HG03565 (cell line): Measurements from ENCODE around the gene KIF12.
"Not testable (repeated sequence)": the region's sequence is repeated elsewhere in the genome, so short reads cannot be mapped to it uniquely, and the experiment has no call there.

Source experiments
- ATAC-seq: cut with Tn5 transposase; IDR thresholded peaks from one replicate; pipeline ENCODE4 v1.9.1; 2021; ENCODE audit warnings: mild to moderate bottlenecking, moderate library complexity; ENCODE audit not compliant: unreplicated experiment

The KIF12 gene

GRCh38 chr9:114098936-114099668, at the start of gene KIF12:
KIF12 (minus strand) TSS chr9:114099292; CDS start chr9:114099276, 16 bp downstream.
- no peak for ATAC-seq

DNA sequence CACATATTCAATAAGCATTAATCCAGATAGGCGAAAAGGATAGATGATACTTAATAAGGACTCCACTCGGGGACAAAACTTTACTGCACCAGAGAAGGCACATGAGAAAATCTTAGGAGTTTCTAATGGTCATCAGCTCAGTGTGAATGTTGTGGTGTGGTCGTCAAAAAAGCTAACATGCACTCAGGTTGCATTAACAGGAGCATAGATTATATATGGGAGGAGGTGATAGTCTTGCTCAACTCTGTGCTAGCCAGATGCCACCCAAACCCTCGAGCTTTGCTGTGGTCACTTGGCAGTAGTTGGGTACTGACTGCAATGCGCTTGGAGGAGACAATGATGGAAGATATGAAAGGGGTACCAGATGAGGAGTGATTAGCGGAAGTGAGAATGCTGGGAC, 47.6 kb upstream of the KIF12 start:
- no peak for ATAC-seq

GRCh38 chr9:114143234-114143633, 44.1 kb upstream of the KIF12 start:
- ATAC-seq, result no peak

DNA sequence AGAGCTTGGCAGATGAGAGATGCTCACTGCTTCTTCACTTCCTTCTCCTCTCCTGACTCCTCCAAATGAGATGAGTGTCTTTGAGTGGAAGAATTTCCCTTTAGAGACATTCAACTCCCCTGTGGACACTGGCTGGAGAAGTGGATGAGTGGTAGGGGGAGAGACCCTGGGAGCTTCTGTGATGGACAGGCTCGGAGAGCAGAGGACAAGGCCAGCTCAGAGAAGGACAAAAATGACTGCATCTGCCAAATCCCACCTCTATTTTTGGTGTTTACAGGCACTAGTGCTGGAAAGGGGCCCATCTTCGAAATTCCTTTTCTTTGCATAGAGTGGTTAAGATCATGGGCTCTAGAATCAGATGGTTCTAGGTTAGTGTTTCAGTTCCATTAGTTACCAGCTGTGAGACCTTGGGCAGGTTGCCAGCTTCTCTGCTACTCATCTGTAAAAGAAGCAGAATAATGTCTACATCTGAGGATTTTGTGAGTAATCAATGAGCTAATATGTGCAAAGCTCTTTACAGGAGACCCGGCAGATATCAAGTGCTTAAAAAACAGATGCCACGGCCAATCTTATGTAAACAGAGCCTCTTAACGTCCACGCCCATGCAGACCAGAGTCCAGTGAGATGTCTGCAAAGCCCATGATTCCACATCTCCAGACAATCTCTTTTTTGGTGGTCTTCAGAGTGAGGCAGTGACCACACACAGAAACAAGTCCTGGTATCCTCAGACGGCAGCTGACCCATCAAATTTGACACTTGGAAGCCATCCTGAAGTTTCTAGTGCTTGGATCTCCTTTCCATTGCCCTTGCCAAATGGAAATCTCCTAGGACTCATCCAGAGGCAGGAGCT, 42.7 kb upstream of the KIF12 start:
- ATAC-seq, result no peak

DNA sequence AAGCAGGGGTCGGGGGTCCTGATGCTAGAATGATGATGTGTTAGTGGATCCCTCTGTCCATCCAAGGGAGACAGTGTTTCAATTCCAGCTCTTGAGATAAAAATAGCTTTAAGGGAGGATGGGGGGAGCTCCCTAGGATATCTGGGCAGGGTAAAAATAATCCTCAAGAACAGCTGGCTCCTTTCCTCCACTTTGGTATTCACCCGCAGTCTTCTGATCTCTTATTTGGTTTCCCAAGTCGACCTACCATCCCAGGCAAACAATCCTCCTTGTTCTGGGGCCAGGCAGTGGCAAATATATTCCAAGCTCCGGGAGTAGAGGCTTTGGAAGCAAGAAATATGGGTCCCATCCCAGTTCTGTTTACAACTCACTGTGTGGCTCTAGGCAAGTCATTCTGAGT, 41.8 kb upstream of the KIF12 start:
- no peak for ATAC-seq

GRCh38 chr9:114140401-114140800, 41.3 kb upstream of the KIF12 start:
- ATAC-seq, result no peak

DNA sequence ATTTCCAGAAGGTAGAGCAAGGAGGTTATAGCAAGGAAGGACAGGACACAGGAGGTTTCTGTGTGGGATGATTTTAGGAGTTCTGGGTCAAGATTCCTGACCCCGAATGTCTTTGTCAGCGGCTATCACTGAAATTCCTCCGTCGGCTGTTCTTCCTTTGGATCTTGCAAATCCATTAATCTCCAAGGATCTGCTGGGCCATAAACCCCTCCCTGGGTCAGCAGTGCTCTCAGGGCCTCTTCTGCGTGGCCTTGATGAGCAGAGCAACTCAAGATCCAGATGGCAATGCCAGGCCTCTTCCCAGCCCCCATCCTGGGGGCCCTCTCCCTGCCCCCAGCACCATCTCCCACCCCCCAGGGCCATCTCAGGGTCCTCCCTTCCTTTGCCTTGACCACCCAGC, 40.0 kb upstream of the KIF12 start:
- no peak for ATAC-seq

- no peak for ATAC-seq
These were observed 39.5 kb upstream of the KIF12 start for GRCh38 chr9:114138552-114138971.

GRCh38 chr9:114137831-114138230, 38.7 kb upstream of the KIF12 start:
- ATAC-seq, result no peak

GRCh38 chr9:114134827-114135396, 35.8 kb upstream of the KIF12 start:
- ATAC-seq, result no peak

GRCh38 chr9:114132550-114132918, 33.4 kb upstream of the KIF12 start:
- no peak for ATAC-seq

DNA sequence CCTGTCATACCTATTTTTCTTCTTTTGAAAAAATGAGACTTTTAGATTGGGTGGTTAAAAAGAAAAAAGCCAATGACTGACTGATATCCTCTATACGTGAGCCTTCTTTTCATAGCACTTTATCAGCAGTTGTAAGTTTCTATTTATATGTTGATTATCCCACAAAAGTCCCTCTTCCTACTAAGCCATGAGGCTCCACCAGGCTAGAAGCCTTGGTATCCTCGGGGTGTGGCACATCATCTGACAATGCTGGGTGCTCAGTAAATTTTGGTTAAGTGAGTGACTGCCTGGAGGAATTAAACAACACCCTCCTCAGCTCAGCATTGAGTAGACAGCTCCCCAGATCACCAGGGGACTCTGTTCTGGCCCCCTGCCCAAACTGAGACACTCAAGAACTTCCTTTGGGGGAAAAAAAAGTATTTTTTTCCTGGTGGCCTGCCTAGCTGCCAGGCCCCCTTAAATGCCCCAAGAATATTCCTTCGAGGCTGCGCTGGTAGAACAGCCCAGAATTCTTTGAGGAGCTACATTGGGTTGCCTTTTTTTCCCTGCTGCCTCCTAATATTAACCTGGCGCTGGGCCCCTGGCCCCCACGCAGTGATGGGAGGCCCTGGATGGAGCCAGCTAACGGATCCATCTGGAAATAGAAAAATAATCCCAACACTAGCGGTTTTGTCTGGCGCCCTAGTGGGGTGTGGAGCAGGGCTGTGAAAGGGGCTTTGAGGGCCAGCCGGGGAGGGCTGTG, 32.9 kb upstream of the KIF12 start:
- ATAC-seq, result no peak

DNA sequence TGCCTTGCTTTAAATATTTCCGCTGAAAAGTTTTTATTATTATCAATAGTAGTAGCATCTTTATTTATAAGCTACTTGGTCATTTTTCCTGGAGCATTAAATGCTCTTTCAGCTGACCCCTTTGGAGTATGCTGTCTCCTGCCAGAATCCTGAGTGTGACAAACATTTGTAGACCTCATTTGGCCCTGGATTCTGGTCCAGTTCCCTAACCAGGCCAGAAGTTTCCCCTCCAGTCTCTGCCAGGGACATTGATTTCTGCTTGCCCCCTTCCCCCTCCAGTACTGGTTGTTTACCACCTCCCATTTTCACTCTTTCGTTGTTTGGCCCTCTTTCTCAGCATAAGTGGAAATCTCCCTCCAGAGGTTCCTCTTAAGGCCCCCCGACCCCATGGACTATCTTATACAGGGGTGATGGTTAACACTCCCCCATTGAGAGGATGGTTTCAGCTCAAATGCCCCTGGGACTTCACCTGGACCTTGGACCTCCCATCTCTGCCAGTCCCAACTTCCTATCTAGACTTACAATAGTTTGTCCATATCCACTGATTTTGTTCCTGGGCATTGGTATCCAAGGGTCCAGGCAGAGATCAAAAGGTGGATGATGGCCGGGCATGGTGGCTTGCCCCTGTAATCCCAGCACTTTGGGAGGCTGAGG, 31.7 kb upstream of the KIF12 start:
- no peak for ATAC-seq

- ATAC-seq, result no peak
These were observed 31.0 kb upstream of the KIF12 start for GRCh38 chr9:114130141-114130540.

DNA sequence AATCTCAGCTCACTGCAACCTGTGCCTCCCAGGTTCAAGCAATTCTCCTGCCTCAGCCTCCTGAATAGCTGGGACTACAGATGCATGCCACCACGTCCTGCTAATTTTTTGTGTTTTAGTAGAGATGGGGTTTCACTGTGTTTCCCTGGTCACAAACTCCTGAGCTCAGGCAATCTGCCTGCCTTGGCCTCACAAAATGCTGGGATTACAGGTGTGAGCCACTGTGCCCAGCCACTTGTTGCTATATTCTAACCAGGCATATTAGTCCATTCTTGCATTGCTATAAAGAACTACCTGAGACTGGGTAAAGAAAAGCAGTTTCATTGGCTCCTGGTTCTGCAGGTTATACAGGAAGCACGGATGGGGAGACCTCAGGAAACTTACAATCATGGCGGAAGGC, 29.7 kb upstream of the KIF12 start:
- ATAC-seq, result not testable (repeated sequence)

GRCh38 chr9:114126247-114127060, 27.4 kb upstream of the KIF12 start:
- no peak for ATAC-seq

DNA sequence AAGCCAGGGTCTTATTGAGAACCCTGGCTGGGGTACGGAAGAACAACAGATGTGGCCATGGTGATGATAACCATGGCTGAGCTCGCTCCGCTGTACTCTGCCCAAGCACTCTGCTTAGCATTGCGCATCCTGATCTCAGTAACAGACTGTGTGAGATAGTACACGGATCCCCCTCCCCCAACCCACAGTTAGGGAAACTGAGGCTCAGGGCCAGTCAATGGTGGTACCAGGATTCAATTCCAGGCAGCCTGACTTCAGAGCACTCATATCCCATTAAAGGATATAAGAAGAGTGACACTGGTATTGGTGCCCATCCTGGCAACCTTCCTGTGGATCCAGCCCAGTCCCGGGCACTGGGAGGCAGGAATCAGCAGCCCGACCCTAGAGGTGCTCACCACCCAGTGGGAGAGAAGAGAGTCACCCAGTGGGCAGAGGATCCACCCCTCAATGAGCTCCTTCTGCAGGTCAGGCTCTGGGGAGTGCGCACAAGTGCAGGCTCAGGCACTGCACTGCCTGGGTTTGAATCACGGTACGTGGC, 26.5 kb upstream of the KIF12 start:
- ATAC-seq, result no peak

- ATAC-seq, result no peak
These were observed 25.8 kb upstream of the KIF12 start for GRCh38 chr9:114124666-114125475.

DNA sequence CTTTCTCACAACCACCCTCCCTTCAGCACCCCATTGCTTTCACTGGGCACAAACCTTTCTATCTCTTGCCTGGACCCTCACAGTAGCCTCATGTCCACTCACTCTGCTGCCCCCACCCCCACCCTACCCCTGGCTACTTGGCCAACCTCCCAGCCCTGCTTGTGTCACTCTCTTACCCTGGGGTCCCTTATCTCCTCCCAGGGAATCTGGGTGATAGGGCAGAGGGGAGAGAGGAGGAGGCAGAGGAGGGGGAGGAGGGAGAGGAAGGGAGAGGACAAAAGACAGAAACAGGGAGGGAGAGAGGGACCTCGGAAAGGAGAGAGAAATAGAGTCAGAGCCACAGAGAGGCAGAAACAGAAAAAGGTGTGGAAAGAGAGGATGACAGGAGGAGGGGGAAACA, 25.0 kb upstream of the KIF12 start:
- no peak for ATAC-seq
